ENCODE data around the gene ANAPC7.

DNA sequence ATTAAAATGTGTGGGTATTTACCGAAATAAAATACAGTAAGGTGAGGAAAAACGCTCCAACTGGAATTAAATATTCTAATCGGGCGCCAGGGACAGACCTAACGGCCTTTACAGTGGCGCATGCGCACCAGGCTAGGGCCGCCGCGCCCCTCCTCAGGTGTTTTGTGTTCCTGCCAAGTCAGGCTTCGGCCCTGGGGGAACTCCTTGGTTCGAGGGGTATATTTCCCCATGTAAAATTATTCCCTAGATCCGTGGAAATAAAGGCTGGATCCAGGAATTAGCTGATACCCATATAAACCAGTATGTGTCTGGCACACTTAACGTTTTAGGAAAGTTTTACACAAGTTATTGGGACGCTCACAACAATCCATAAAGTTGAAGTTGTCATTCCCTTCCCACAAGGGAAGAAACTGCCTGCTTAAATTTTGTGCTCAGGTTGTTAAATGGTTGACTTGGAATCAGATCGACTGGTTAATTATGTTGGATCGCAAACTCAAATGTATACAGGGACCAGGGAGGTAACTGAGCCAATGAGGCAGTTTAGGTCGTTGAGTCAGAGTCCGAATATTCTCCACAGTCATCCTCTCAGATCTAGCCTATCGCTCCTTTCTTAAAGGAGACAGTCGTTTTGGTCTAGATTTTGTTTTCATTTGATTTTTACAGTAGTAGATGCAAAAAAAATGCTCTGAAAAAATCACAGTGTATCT, 621 bp upstream of the ANAPC7 start:
- TF ChIP-seq, protein P1, sequence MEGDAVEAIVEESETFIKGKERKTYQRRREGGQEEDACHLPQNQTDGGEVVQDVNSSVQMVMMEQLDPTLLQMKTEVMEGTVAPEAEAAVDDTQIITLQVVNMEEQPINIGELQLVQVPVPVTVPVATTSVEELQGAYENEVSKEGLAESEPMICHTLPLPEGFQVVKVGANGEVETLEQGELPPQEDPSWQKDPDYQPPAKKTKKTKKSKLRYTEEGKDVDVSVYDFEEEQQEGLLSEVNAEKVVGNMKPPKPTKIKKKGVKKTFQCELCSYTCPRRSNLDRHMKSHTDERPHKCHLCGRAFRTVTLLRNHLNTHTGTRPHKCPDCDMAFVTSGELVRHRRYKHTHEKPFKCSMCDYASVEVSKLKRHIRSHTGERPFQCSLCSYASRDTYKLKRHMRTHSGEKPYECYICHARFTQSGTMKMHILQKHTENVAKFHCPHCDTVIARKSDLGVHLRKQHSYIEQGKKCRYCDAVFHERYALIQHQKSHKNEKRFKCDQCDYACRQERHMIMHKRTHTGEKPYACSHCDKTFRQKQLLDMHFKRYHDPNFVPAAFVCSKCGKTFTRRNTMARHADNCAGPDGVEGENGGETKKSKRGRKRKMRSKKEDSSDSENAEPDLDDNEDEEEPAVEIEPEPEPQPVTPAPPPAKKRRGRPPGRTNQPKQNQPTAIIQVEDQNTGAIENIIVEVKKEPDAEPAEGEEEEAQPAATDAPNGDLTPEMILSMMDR (IDR thresholded peaks at IDR 0.05): peak in 1 of 3 donors; percentile 5
- TF ChIP-seq POLR2A (IDR thresholded peaks at IDR 0.05) (no peak), EP300 (IDR thresholded peaks at IDR 0.05) (no peak)
